ENCODE data around the gene PCSK1.
"Not testable (repeated sequence)": the region's sequence is repeated elsewhere in the genome, so short reads cannot be mapped to it uniquely, and the experiment has no call there.

The PCSK1 gene

DNA sequence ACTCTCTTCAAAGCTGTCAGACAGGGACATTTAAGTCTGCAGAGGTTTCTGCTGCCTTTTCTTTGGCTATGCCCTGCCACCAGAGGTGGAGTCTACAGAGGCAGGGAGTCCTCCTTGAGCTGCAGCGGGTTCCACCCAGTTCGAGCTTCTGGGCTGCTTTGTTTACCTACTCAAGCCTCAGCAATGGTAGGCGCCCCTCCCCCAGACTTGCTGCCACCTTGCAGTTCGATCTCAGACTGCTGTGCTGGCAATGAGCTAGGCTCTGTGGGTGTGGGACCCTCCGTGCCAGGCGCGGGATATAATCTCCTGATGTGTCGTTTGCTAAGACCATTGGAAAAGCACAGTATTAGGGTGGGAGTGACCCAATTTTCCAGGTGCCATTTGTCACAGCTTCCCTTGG is 65.7 kb downstream of the PCSK1 start:
- not testable (repeated sequence) for DNase-seq

DNA sequence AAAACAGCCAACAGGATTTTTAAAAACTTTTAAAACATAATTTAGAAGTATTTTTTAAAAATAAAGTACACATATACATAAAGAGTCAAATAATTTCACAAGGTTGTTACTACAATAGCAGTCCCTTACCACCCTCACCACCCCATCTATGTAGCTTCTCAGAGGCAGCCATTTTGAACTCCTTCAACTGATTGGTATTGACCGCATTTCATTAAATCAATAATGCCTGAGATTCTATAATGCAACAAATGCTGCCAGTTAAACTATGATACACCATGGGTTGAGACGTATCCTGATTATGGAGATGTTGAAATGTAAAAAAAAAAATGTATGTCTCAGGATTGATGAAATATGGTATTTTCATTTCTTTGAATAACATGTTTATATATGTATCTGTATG is 78.8 kb downstream of the PCSK1 start:
- DNase-seq, result no peak

DNA sequence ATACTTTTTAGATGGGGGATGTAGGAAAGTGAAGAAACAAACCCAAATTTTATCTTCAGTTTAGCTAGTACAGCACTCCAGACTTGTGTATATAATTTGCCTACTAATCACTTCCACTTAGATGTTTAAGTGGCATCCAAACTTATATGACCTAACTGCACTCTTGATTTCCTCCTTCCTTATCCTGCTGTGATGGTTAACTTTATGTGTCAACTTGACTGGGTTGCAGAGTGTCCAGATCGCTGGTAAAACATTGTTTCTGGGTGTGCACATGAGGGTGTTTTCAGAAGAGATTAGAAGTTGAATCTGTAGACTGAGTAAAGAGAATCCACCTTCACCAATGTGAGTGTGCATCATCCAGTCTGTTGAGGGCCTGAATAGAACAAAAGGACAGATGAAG is 79.8 kb downstream of the PCSK1 start:
- no peak for DNase-seq

DNA sequence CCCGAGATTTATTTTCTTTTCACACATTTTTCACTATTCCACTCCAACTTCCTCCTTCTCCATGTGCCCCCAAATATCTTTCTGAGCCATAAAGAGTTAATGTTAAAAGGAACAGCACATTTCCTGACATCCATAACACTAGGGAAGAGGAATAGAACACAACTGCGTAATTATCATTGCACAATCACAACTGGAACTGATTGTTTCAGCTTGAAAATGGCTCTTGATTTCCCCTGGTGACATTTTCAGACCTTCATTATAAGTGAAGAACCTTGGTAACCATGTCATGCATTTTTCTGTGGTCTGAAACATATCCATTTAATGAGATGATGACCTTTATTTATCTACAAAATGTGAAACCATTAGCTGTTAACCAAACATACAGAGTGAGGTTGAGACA is 82.4 kb downstream of the PCSK1 start:
- DNase-seq, result no peak

DNA sequence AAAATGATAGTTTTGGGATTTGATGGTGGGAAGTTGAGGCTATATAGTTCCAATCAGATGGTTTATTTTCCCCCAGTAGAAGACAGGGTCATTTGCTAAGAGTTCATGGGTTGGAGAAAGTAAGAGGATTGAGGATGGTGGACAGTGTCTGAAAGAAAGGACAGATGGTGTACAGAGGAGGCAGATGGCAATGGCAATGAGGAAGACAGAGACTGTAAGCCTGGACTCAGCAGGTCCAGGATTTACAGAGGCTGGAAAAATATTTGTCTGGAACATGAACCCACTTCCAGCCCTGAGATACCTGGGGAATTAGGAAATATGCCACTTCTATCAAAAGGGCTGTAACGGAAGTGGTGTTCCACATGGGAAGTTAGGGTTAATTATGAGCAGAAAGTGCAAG is 84.5 kb downstream of the PCSK1 start:
- DNase-seq, result no peak

DNA sequence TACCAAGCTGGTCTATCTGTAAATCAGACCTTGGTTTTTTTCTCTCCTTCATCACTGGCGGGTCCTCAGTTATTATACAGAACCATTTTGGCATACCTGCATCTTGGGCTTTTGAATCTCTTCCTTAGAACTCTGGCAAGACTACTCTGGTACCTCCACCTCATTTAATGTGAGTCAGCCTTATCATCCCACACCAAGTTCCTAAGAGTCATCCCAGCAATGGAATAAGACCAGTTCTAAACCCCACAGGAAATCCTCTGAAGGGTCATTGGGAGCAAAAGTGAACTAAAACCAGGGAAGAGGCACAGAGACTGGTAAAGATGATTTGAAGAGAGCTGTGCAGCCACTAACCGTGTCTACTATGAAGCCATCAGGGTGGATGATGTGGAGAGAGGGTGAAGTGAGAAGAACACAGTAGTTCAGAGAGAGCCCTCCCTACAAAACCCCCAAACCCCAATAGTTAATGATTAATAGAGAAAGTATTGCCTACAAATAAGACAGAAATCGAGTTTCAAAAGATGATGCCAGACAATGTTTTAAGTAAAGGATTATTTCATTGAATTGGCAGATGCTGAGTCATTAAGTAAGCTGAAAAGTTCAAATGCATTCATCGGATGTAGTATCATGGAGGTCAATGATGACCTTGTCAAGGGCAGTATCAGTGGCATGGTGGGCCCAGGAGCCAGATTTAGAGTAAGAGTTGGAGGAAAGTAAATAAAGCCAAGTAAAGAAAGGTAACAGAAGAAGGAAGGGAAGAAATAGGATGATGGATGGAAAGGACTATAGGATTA is 85.4 kb downstream of the PCSK1 start:
- DNase-seq, result no peak

DNA sequence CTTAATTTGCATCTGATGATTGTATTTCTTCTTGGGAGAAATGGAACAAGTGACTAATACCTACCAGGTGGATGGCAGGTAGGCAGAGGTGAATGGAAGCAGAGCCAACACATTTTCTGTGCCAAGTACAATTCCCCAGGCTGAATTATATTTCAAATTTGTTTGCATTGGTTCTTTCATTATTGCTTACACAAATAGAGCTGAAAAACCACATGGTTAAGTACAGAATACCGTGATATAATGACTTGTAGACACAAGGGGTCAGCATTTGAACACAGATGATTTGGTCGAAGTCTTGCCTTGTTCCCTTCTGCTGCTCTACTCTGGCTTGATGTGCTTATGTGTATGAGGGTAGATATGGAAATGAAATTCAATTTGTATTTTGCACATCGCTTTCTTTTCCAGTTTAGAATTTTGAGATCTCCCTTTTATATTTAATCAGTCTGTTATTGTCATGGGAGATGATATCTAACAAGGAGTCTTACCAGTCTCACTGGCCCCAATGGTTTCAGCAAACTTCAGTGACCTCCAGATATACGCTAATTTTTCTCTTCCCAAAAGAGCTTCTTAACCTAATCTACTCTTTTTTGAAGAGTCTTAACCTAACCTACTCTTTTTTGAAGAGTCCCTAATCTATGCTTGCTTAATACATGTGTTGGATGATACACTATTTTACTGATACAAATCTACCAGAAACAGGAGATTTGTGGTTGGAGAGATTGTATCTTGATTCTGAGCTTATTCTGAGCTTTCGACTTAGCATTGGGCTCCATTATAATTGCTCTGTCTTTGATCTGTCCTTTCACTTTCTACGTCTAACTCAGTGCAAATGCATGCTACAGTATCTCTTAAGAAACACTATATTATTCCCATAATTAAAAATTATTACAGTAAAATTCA is 88.1 kb downstream of the PCSK1 start:
- DNase-seq, result peak; percentile 83

DNA sequence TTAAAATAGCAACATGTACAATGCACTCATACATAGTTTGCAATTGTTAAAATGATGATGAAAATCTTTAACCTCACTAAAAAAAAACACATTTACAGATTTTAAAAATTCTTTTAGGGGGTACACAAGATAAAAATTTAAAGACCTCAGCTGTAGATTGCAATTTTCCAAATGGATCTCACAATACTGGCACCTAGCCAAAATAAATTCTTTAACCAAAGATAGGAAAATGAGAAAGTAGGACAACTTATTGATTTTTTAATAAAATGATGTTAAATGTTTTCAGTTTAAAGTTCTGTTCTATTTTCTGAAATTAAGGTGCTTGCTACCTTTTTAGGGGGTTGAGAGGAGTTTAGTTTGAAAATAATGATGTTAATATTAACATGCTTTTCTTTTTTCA is 90.0 kb downstream of the PCSK1 start:
- DNase-seq, result no peak

DNA sequence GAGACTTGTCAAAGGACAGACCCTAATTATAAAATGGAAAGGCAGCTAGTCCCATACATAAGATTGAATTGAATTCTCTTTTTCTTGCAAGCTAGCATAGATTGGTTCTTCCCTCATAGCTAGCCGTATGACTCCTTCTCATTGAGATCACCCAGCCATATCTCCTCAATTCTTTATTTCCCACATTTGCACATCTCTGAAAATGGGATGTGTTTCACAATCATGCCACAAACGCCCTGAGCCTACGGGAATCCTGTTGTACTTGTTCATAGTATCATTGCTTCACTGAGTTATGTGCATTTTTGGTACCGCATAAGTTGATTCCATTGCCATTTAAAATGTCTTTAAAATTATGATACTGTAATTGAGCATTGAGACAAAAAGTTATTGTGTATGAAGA is 90.5 kb downstream of the PCSK1 start:
- DNase-seq, result no peak

All from hematopoietic multipotent progenitor cell treated with erythropoietin and hydrocortisone succinate and interleukin-3 and kit ligand, for 4 days (in vitro differentiated cells).